K562 (cell line): Measurements from ENCODE around the gene DYNLT4. TPM values are rescaled to one million over a fixed set of nuclear protein-coding genes. Genes with fewer than 3 reads are reported as not detected.
A peak's percentile ranks its signal among the peaks of the same experiment; 100 is the strongest.

Source experiments
- ASH1L ChIP-seq: fragments of 450-650 bp; IDR thresholded peaks from 2 replicates; pipeline ENCODE4 v1.6.1; 2018; ENCODE audit warnings: borderline replicate concordance, mild to moderate bottlenecking, low read depth; ENCODE audit not compliant: partially characterized antibody
- ILF3 ChIP-seq: fragments of 450-650 bp; IDR thresholded peaks from 2 replicates; pipeline ENCODE4 v1.6.1; 2018; ENCODE audit warnings: antibody characterized with exemption, mild to moderate bottlenecking, moderate library complexity, borderline replicate concordance
- LEF1 ChIP-seq: fragments of 450-650 bp; IDR thresholded peaks from 2 replicates; pipeline ENCODE4 v1.6.1; 2016; ENCODE audit warnings: mild to moderate bottlenecking
- NCOR1 ChIP-seq: fragments of 450-650 bp; IDR thresholded peaks from 2 replicates; pipeline ENCODE4 v1.6.1; 2016; ENCODE audit warnings: mild to moderate bottlenecking, moderate library complexity
- NFE2 ChIP-seq: IDR thresholded peaks from 2 replicates; pipeline ENCODE4 v1.6.1; 2014; ENCODE audit warnings: antibody characterized with exemption, low read depth
- NONO ChIP-seq, 2 experiments: fragments of 200-400 bp in 1 of 2; fragments of 450-650 bp in 1 of 2; formaldehyde crosslinking in 1 of 2; IDR thresholded peaks; 2 replicates each; pipeline ENCODE4 v1.6.1; 2017; ENCODE audit warnings: low read depth in 2 of 2, mild to moderate bottlenecking in 2 of 2, moderate library complexity in 2 of 2, low read length in 1 of 2
- PURB ChIP-seq: sonication (generic); formaldehyde crosslinking; IDR thresholded peaks from 2 replicates; pipeline ENCODE4 v1.9.0; 2021; ENCODE audit warnings: low read depth, mild to moderate bottlenecking, missing genetic modification reagents
- TRIM24 ChIP-seq, 2 experiments: fragments of 450-650 bp; IDR thresholded peaks; 2 replicates each; pipeline ENCODE4 v1.6.1; 2016
- polyA plus RNA-seq, 8 experiments: library from polyadenylated mRNA; depleted of rRNA in 4 of 8; stranded (reverse) in 5 of 8; unstranded in 3 of 8; fragments of >200 nt; fragmentation: Nextera tagmentation in 2 of 8; fragmentation: Illumina TruSeq in 1 of 8; extraction: Ambion mirVana in 2 of 8; extraction: Trizol in 1 of 8; gene quantifications; 2 replicates each; pipeline versions ENCODE4 v1.2.1 to v1.2.3, GENCODE V29; 2011 to 2014; ENCODE audit warnings: inconsistent platforms in 1 of 8, missing spikeins in 1 of 8
- total RNA-seq, 7 experiments: library from RNA; depleted of rRNA in 6 of 7; stranded (reverse); fragments of >200 nt in 6 of 7; fragmentation: Illumina TruSeq in 2 of 7; extraction: Trizol in 2 of 7; gene quantifications; 2 replicates each; pipeline versions ENCODE4 v1.2.1 to v1.2.3, GENCODE V29; 2011 to 2021; ENCODE audit warnings: low replicate concordance in 1 of 7
- TF ChIP-seq, protein P1 (sequence below): fragments of 450-650 bp; IDR thresholded peaks from 2 replicates; pipeline ENCODE4 v1.6.1; 2016; ENCODE audit warnings: missing biosample characterization, missing genetic modification characterization
- TF ChIP-seq, protein P2 (sequence below), 2 experiments: fragments of 450-650 bp; conservative IDR thresholded peaks; 2 replicates each; pipeline ENCODE4 v1.6.1; 2017; ENCODE audit warnings: mild to moderate bottlenecking in 2 of 2, moderate library complexity in 2 of 2
- TF ChIP-seq, protein P3 (sequence below): sonication (generic); formaldehyde crosslinking; IDR thresholded peaks from 2 replicates; pipeline ENCODE4 v1.8.0; 2022; ENCODE audit warnings: missing genetic modification reagents, mild to moderate bottlenecking, moderate library complexity, borderline replicate concordance
- TF ChIP-seq, protein P4 (sequence below): fragments of 450-650 bp; IDR thresholded peaks from one replicate; pipeline ENCODE4 v1.6.1; 2018; ENCODE audit warnings: mild to moderate bottlenecking, moderate library complexity; ENCODE audit not compliant: partially characterized antibody
- TF ChIP-seq, protein P5 (sequence below): sonication (generic); formaldehyde crosslinking; IDR thresholded peaks from 2 replicates; pipeline ENCODE4 v1.8.0; 2022; ENCODE audit warnings: mild to moderate bottlenecking, missing genetic modification reagents
- TF ChIP-seq, protein P6 (sequence below): fragments of 250-450 bp; sonication (Bioruptor Pico); IDR thresholded peaks from 2 replicates; pipeline ENCODE4 v1.4.0; 2020

DYNLT4 gene
- total and polyA plus RNA-seq, 9 of the 15 experiments (the other 6 are each of a cell fraction or from before 2014, with no cell fraction given), result 0.29 to 0.73 TPM; not detected in 7

DNA sequence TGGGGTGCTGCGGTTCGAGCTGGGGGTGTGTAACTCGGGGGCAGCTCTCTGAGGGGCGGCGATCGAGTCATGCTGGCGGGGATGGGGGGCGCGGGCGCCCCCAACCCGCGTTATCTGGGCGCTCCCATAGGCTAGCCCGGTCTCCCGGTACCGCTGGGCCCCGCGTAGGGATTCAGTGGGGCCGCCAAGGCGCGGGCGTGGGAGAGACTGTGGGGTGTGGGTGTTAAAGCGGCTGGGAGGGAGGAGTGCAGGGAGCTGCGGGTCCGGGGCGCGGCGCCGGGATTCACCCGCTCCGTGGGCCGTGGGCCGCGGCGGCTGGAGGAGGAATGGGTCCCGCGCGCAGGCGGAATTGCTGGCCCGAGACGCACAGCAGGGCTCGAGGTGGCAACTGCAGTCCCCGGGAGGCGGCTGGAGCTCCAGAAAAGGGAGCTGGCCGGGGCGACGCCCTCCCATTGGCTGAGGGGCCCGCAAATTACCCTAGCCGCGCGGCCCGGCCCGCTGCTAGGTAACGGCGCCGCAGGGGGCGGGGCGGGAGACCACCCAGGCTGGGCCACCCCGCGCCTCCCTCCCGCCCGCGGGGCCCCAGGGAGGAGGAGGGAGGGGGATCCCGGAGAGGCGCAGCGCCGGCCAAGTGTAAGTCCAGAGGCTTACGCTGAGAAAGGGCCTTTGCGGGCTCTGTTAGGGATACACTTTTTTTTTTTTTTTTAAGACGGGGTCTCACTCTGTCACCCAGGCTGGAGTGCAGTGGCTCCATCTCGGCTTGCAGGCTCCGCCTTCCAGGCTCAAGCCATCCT, 35.9 kb upstream of the DYNLT4 start, which contains the start of gene PTCH2 (continued):
- TF ChIP-seq, protein P1, sequence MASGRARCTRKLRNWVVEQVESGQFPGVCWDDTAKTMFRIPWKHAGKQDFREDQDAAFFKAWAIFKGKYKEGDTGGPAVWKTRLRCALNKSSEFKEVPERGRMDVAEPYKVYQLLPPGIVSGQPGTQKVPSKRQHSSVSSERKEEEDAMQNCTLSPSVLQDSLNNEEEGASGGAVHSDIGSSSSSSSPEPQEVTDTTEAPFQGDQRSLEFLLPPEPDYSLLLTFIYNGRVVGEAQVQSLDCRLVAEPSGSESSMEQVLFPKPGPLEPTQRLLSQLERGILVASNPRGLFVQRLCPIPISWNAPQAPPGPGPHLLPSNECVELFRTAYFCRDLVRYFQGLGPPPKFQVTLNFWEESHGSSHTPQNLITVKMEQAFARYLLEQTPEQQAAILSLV, result no peak
- TF ChIP-seq, protein P2, sequence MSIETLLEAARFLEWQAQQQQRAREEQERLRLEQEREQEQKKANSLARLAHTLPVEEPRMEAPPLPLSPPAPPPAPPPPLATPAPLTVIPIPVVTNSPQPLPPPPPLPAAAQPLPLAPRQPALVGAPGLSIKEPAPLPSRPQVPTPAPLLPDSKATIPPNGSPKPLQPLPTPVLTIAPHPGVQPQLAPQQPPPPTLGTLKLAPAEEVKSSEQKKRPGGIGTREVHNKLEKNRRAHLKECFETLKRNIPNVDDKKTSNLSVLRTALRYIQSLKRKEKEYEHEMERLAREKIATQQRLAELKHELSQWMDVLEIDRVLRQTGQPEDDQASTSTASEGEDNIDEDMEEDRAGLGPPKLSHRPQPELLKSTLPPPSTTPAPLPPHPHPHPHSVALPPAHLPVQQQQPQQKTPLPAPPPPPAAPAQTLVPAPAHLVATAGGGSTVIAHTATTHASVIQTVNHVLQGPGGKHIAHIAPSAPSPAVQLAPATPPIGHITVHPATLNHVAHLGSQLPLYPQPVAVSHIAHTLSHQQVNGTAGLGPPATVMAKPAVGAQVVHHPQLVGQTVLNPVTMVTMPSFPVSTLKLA (conservative IDR thresholded peaks at IDR 0.05), result no peak; a peak in 1 of 4 replicates
- TF ChIP-seq, protein P3, sequence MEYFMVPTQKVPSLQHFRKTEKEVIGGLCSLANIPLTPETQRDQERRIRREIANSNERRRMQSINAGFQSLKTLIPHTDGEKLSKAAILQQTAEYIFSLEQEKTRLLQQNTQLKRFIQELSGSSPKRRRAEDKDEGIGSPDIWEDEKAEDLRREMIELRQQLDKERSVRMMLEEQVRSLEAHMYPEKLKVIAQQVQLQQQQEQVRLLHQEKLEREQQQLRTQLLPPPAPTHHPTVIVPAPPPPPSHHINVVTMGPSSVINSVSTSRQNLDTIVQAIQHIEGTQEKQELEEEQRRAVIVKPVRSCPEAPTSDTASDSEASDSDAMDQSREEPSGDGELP, result peak; percentile 71; the same call in 1 of the 2 replicates
- TF ChIP-seq, protein P4, sequence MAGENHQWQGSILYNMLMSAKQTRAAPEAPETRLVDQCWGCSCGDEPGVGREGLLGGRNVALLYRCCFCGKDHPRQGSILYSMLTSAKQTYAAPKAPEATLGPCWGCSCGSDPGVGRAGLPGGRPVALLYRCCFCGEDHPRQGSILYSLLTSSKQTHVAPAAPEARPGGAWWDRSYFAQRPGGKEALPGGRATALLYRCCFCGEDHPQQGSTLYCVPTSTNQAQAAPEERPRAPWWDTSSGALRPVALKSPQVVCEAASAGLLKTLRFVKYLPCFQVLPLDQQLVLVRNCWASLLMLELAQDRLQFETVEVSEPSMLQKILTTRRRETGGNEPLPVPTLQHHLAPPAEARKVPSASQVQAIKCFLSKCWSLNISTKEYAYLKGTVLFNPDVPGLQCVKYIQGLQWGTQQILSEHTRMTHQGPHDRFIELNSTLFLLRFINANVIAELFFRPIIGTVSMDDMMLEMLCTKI, result no peak
- TF ChIP-seq, protein P5, sequence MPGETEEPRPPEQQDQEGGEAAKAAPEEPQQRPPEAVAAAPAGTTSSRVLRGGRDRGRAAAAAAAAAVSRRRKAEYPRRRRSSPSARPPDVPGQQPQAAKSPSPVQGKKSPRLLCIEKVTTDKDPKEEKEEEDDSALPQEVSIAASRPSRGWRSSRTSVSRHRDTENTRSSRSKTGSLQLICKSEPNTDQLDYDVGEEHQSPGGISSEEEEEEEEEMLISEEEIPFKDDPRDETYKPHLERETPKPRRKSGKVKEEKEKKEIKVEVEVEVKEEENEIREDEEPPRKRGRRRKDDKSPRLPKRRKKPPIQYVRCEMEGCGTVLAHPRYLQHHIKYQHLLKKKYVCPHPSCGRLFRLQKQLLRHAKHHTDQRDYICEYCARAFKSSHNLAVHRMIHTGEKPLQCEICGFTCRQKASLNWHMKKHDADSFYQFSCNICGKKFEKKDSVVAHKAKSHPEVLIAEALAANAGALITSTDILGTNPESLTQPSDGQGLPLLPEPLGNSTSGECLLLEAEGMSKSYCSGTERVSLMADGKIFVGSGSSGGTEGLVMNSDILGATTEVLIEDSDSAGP, result no peak
- TF ChIP-seq ILF3, result no peak
- no peak for TF ChIP-seq TRIM24 (IDR thresholded peaks at IDR 0.05)
- TF ChIP-seq ASH1L, result no peak
- TF ChIP-seq NONO (IDR thresholded peaks at IDR 0.05; ENCODE audit: low read depth in 2 of 2, low read length in 1 of 2), result no peak
- no peak for TF ChIP-seq PURB (CRISPR knock-in tag)
- TF ChIP-seq LEF1, result no peak
- TF ChIP-seq NCOR1, result no peak
- TF ChIP-seq NFE2, result no peak
- TF ChIP-seq, protein P6, sequence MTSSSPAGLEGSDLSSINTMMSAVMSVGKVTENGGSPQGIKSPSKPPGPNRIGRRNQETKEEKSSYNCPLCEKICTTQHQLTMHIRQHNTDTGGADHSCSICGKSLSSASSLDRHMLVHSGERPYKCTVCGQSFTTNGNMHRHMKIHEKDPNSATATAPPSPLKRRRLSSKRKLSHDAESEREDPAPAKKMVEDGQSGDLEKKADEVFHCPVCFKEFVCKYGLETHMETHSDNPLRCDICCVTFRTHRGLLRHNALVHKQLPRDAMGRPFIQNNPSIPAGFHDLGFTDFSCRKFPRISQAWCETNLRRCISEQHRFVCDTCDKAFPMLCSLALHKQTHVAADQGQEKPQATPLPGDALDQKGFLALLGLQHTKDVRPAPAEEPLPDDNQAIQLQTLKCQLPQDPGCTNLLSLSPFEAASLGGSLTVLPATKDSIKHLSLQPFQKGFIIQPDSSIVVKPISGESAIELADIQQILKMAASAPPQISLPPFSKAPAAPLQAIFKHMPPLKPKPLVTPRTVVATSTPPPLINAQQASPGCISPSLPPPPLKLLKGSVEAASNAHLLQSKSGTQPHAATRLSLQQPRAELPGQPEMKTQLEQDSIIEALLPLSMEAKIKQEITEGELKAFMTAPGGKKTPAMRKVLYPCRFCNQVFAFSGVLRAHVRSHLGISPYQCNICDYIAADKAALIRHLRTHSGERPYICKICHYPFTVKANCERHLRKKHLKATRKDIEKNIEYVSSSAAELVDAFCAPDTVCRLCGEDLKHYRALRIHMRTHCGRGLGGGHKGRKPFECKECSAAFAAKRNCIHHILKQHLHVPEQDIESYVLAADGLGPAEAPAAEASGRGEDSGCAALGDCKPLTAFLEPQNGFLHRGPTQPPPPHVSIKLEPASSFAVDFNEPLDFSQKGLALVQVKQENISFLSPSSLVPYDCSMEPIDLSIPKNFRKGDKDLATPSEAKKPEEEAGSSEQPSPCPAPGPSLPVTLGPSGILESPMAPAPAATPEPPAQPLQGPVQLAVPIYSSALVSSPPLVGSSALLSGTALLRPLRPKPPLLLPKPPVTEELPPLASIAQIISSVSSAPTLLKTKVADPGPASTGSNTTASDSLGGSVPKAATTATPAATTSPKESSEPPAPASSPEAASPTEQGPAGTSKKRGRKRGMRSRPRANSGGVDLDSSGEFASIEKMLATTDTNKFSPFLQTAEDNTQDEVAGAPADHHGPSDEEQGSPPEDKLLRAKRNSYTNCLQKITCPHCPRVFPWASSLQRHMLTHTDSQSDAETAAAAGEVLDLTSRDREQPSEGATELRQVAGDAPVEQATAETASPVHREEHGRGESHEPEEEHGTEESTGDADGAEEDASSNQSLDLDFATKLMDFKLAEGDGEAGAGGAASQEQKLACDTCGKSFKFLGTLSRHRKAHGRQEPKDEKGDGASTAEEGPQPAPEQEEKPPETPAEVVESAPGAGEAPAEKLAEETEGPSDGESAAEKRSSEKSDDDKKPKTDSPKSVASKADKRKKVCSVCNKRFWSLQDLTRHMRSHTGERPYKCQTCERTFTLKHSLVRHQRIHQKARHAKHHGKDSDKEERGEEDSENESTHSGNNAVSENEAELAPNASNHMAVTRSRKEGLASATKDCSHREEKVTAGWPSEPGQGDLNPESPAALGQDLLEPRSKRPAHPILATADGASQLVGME (CRISPR knock-in tag), result no peak
